ENCODE measurements around the gene ZSCAN5C.
"Not testable (repeated sequence)": the region's sequence is repeated elsewhere in the genome, so short reads cannot be mapped to it uniquely, and the experiment has no call there.

The ZSCAN5C gene

DNA sequence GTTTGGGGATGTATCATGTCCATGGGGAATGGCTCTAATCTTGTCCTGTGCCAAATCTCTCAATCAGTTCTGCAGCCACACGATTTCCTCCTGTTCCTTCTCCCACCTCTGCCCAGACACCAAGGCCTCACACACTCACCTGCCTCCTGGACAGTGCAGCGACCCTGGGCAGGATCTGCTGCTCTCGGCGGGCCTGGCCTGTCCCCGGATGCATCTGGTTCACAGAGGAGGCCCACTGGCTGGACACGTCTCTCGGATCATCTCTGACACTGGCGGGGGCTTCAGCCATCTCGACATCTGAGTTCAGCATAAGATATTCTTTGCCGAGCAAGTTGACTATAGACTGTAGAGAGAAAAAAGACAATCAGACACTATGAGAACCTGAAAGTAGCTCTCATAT, 10.4 kb upstream of the ZSCAN5C start:
- DNase-seq (ENCODE audit: low read depth, low spot score): no peak

DNA sequence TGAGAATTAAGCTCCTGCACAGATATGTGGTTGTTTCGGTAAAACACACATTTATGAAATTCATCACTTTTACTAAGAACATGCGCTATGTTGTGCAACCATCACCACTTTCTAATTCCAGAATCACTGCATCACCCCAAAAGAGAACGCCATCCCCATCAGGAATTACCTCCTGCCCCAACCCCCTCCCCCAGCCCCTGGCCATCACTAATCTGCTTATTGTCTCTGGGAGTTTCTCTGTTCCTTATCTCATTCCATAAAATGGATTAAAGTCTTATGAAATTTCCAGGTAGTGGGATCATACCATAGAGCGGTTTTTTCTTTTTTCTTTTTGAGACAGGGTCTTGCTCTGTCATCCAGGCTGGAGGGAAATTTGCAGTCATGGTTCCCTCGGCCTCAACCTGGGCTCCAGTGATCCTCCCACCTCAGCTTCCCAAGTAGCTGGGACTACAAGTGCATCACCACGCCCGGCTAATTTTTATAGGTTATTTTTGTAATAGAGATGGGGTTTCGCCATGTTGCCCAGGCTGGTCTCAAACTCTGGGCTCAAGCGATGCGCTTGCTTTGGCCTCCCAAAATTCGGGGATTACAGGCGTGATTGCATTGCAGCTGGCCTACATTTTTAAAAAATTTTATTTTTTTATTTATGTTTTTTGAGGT, 8.0 kb upstream of the ZSCAN5C start:
- DNase-seq (ENCODE audit: low read depth, low spot score): no peak

DNA sequence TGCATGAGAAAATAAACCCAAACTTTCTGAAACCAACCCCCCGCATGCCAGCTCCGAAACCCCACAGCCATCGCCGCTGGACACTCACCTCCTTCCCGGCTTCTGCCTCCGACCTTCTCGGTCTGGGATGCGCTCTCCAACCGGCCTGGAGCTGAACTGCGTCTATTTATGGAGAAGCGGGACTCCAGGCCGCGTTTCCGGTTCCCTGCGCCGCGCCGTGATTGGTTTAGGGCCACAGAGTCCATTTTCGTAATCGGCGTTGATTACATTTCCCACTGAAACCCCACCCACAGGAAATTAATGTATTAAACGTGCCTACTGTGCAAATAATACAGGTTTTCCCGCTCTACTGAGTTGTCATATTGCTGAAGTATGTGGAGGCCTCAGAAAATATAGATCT, 4.4 kb upstream of the ZSCAN5C start, which contains the start of gene ZSCAN5B:
TSS of gene ZSCAN5B (minus strand) at position 138 of the 400 bp plus-strand sequence. CDS start 4,731 bp downstream, outside the sequence.
- DNase-seq (ENCODE audit: low read depth, low spot score): not testable (repeated sequence)

DNA sequence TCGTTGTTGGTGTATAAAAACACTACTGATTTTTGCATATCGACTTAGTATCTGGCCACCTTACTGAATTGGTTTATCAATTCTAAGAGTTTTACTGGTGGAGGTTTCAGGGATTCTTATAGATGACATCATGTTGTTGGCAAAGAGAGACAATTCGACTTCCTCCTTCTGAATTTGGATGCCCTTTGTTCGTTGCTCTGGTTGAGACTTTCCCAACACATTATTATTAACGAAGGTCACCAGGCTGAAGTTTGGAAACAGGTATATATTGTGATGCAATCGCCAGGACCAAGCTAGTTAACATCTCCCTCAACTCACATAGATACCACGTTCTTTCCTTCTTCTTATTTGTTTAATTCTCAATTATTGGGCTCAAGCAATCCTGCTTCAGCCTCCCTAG, 2.4 kb upstream of the ZSCAN5C start:
- DNase-seq (ENCODE audit: low read depth, low spot score): no peak

DNA sequence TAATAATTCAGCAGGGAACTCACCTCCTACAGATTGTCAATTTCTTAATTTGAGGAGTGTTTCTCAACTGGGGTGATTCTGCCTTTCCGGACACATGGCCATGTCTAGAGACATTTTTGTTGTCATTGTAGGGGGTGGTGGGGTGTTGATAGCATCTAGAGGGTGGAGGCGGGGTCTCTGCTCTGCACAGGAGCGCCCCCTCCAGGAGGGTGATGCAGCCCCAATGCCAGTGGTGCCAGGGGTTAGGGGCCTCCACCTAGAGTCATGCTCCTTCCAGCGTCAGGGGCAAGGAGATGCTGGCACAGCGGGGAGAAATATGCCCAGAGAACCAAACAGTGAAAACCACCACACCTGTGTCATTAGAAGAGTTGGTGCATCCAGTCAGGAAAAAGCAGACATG, 5.5 kb downstream of the ZSCAN5C start:
- DNase-seq (ENCODE audit: low read depth, low spot score): not testable (repeated sequence)

DNA sequence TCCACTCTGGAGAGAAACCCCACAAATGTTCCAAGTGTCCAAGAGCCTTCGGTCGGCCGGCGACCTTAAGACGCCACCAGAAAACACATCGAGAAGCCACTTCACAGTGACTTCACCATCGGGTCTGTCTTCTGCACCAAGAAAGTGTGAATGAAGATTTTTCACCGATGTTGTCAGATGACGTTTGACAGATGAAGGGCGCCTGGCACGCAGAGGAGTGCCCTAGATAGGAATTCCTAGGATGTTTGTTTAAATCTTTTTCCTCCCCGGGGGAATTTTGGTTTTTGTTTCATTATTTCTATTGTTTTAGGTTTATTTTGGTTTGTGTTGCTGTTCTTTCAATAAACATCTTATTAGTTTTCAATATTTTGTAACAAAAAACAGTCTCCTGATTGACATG, 7.0 kb downstream of the ZSCAN5C start:
- no peak for DNase-seq (ENCODE audit: low read depth, low spot score)

DNA sequence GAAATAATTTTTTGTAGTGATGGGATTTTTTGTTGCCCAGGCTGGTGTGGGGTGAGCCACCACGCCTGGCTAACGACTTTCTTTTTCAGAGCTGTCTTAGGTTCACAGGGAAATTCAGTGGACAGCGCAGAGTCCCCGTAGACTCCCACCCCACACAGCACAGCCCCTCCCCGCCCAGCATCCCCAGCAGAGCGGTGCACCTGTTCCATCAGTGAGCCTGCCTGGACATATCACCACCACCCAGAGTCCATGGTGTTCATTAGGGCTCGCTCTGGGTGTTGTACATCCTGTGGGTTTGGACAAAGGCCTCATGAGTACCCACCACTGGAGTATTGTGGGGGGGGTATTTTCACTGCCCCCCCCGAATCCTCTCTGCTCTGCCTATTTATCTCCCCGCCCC, 8.0 kb downstream of the ZSCAN5C start:
- DNase-seq (ENCODE audit: low read depth, low spot score): not testable (repeated sequence)

DNA sequence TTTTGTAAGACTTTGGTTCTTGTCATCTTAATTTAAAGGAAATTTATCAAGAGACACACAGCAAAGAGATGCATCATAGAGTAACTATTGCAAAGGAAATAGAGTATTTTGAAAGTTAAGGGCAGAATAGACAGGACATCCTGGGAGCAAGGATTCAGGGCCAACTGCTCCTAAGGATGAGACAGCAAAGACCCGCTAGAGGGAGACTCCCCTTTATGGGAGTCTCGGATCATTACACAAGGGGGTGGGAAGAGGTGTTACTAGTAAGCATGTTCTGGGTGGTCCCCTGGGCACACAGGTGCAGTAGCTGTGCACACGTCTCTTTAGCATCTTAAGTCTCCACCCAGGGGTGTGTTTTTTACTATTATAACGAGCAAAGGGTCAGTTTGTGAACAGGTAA, 9.6 kb downstream of the ZSCAN5C start:
- no peak for DNase-seq (ENCODE audit: low read depth, low spot score)

DNA sequence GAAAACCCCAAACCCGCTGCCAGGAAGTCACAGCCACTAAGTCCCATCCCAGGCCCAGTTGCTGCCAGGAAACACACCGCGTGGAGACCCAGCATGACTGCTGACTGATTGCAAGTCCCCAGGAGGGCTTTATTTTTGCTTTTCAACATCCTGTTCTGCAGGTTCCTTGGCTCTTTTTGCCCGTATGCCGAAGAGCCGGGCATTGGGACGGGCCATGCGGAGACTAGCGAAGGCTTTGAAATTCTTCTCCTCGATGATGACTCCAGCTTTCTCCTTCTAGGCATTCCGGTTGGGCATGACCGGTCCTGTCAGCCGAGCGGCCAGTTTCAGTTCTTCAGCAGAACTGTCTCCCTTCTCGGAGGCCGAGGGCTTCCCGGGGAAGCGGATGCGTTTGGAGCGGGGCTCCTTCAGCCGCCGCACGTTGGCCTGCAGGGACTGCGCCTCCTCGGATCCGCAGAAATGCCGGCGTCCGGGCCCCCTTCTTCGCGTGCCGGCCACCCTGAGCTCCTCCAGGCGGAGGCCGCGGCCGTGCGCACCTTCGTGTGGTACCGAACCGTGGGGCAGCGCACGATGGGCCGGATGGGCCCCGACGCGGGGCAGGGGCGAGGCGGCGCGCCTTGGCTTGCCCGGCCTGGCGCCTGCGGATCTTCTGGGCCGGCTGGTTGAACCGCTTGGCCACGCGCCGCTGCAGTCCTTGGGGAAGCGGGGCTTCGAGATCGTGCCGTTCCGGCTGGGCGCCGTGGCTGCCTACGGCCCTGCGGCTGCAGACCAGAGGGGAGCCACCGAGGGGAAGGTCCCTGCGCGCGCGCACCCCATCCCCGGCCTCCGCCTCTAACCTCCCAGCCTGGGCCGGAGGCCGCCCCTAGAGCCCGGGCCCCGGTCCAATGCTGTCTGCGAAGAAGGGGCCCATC, 15.2 kb downstream of the ZSCAN5C start:
- peak; percentile 59 for DNase-seq (ENCODE audit: low read depth, low spot score)

DNA sequence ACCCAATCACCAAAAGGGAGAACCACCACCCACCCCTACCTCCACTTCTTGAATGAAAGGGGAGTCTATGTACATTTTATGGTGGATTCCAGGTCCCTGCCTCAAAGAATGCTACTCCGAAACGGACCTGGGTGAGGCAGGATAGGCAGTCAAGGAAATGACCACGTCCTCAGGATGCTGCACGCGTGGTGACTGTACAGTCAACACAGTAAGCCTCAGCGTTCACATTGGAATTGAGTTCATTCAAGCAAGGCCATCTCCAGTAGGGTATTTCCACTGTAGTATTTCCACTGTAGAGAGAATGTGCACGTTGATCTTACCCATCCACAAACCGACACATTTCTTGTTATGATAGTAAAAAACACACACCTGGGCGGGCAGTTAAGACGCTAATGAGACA, 16.9 kb downstream of the ZSCAN5C start:
- DNase-seq (ENCODE audit: low read depth, low spot score): no peak

DNA sequence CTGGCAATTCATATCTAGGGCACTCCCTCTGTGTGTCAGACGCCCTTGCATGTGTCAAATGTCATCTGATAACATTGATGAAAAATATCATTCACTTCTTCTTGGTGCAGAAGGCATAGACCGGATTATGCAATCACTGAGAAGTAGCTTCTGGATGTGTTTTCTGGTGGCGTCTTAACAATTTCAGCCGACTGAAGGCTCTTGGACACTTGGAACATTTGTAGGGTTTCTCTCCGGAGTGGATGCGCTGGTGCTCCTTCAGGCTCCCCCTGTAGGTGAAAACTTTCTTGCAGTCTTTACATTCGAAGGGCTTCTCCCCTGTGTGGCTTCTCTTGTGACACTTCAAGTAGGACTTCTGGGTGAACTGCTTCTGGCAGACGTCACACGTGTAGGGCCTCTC, 19.4 kb downstream of the ZSCAN5C start:
- DNase-seq (ENCODE audit: low read depth, low spot score): not testable (repeated sequence)

DNA sequence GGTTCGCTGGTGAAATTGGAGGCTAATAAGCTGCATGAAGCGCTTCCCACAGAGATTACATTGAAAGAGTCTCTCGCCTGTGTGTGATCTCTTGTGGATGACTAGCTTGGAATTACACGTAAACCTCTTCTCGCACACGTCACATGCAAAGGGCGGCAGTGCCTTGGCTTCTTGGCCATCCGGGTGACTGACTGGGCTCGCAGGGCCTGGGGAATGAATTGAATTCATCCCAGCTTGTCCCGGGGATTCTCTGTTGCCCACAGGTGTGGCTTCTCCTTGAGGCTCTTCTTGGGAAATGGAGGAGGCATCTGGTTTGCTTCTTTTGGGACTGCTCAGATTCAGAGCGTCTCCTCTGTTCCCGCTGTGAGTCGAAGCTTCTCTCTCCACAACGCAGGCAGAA, 19.8 kb downstream of the ZSCAN5C start:
- no peak for DNase-seq (ENCODE audit: low read depth, low spot score)

DNA sequence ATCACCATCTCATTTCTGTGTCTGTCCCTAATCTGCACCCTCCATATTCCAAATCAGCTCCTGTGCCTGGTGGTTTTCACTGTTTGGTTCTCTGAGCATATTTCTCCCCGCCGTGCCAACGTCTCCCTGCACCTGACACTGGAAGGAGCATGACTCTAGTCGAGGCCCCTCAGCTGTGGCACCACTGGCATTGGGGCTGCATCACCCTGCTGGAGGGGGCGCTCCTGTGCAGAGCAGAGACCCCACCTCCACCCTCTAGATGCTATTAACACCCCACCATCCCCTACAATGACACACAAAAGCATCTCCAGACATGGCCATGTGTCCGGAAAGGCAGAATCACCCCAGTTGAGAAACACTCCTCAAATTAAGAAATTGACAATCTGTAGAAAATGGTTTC, 20.8 kb downstream of the ZSCAN5C start:
- no peak for DNase-seq (ENCODE audit: low read depth, low spot score)

DNA sequence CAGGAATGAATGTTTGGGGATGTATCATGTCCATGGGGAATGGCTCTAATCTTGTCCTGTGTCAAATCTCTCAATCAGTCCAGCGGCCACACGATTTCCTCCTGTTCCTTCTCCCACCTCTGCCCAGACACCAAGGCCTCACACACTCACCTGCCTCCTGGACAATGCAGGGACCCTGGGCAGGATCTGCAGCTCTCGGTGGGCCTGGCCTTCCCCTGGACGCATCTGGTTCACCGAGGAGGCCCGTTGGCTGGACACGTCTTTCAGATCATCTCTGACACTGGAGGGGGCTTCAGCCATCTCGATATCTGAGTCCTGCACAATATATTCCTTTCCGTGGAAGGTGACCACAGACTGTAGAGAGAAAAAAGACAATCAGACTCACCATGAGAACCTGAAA, 21.4 kb downstream of the ZSCAN5C start:
- DNase-seq (ENCODE audit: low read depth, low spot score): no peak

DNA sequence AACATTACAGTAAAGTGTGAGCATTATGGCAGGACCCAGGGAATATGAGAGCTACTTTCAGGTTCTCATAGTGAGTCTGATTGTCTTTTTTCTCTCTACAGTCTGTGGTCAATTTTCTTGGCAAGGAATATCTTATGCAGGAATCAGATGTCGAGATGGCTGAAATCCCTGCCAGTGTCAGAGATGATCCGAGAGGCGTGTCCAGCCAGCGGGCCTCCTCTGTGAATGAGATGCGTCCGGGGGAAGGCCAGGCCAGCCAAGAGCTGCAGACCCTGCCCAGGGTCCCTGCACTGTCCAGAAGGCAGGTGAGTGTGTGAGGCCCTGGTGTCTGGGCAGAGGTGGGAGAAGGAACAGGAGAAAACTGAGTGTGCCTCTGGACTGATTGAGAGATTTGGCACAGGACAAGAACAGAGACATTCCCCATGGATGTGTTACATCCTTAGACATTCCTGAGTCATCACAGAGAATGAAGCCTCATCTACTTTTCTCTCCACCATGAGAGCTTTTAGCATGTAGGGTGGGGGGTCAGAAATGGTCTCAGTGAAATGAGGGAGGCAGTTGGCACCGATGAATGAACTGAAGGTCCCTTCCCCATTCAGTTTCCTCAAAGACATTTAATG, 43.2 kb downstream of the ZSCAN5C start:
- DNase-seq (ENCODE audit: low read depth, low spot score): no peak

DNA sequence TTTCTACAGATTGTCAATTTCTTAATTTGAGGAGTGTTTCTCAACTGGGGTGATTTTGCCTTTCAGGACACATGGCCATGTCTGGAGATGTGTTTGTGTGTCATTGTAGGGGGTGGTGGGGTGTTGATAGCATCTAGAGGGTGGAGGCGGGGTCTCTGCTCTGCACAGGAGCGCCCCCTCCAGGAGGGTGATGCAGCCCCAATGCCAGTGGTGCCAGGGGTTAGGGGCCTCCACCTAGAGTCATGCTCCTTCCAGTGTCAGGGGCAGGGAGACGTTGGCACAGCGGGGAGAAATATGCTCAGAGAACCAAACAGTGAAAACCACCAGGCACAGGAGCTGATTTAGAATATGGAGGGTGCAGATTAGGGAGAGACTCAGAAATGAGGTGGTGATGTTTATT, 43.7 kb downstream of the ZSCAN5C start:
- not testable (repeated sequence) for DNase-seq (ENCODE audit: low read depth, low spot score)

DNA sequence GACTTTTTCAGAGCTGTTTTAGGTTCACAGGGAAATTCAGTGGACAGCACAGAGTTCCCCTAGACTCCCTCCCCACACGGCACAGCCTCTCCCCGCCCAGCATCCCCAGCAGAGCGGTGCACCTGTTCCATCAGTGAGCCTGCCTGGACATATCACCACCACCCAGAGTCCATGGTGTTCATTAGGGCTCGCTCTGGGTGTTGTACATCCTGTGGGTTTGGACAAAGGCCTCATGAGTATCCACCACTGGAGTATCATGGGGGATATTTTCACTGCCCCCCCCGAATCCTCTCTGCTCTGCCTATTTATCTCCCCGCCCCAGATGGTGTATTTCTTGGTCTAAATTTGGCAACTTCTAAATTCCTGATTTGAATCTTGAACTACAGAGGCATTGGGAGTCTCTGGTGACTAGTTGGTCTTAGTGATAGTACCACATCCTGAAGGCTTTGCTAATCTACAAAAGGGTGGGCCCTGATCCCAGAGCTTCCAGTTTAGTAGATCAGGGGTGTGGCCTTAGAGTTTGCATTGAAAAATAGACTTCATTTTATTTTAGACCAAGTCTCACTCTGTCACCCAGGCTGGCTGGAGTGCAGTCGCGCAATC, 46.8 kb downstream of the ZSCAN5C start:
- not testable (repeated sequence) for DNase-seq (ENCODE audit: low read depth, low spot score)

DNA sequence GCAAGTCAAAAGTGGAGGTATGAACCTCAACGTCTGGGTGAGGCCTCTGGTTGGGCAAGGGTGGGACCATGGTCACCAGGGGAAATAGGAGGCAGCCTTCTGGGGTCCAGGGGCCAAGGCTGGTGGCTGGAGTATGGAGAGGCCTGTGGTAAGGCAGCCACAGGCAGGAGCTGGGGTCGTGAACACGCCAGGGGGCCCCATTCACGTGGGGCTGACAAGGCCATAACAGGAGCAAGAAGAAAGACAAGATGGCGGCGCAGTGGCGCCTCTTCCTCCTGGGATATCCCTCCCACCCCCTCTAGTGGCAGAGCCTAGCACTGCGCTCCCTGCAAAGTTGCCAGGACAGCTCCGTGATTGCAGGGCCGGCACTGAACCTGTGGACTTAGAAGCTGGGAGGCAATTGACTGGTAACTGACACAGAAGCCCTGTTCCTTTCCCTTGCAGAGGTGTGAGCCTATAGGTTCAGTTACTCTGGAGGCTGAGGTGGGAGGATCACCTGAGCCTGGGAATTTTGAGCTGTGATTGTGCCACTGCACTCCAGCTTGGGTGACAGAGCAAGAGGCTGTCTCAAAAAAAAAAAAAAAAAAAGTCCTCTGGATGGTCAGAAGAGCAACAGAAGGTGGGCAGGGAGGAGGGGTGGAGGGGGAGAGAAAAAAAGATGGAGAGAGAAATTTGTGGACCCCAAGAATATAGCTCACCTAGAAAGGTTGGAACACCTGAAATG, 50.8 kb downstream of the ZSCAN5C start:
- DNase-seq (ENCODE audit: low read depth, low spot score): peak; percentile 87

DNA sequence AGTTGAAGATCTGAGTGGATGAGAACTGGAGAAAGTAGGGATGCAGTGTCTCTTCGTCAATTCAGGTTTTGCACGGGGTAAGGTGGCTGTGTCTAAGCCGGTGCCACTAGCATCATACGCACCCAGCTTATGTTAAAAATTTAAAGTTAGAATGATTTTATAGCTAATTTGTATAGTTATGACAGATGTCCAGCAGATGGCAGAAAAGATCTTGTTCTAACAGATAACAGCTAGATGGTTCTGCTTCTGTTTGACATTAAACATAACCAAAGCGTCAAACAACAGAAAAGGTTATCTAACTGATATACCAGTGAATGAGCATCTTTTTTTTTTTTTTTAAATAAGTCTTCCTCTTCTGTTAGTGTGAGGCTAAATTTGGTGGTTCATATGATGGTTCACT, 51.7 kb downstream of the ZSCAN5C start:
- peak; percentile 51 for DNase-seq (ENCODE audit: low read depth, low spot score)

DNA sequence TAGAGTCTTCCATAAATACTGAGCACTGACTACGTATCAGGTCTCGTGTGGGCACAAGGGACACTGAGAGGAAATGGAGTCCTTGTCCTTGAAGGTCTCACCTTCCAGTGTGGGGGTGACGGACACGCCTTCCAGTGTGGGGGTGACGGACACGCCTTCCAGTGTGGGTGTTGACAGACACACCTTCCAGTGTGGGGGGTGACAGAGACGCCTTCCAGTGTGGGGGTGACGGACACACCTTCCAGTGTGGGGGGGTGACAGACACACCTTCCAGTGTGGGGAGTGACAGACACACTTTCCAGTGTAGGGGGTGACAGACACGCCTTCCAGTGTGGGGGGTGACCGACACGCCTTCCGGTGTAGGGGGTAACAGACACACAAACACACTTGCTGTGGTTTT, 56.2 kb downstream of the ZSCAN5C start:
- no peak for DNase-seq (ENCODE audit: low read depth, low spot score)

Measured in astrocyte of the hippocampus (primary cell).